Measurements from ENCODE around the gene STK24.

DNA sequence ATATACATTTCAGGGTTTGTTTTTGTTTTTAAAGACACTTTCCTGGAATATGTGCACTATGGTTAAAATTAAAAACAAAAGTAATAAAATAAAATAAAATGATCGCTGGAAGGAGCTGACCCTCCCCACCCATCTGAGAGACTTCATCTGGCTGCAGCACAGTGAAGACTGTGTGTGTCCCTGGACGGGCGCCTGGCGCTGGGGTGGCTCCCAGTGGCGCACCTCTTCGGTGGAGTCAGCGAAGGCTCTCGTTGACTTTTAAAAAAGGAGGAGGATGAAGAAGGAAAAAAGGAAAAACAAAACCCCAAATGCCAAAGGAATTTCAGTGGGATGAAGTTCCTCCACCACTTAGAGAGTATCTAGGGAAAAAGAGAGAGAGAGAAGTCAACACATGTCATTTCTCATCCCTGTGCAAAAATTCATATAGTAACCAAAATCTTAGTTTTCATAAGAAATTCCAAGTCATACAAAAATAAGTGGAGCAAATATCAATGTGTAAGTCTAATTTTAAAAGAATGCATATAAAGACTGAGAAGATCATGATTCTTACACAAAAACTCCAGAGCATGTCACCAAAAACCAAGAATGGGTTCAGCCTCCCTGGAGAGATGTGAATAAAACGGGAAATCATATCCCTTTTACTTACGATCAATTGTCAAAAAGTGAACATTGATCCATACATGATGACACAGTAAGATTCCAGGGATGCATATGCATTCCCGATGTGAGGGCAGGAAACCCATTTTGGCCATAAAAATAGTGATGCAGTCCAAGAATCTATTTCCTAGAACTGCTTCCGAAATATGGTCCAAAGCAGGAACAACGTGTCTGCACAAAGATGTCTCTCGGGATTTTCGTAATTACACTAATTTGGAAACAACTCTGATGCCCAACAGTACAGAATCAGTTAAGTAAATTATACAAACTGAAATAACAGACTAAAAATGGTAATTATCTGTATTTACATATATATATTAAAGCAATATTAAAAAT, 123.8 kb downstream of the STK24 start:
- TF ChIP-seq CTCF (IDR thresholded peaks at IDR 0.05): no peak
- no peak for TF ChIP-seq POLR2A (IDR thresholded peaks at IDR 0.05)
- TF ChIP-seq EP300 (IDR thresholded peaks at IDR 0.05): no peak
- no peak for TF ChIP-seq POLR2AphosphoS5 (IDR thresholded peaks at IDR 0.05)

Measured in upper lobe of left lung (tissue), 4 donors.